Suprapubic skin (tissue), 4 donors: ENCODE measurements around the gene DCDC2. TPM values are rescaled to one million over a fixed set of nuclear protein-coding genes. Genes with fewer than 3 reads are reported as not detected.
"Not testable (repeated sequence)": the region's sequence is repeated elsewhere in the genome, so short reads cannot be mapped to it uniquely, and the experiment has no call there.

ENCODE experiments used
- DNase-seq, 2 donors: peaks; one replicate each; pipeline ENCODE4 v3.0.0-alpha.2; 2019; ENCODE audit warnings: low spot score in 2 of 2
- H3K27ac ChIP-seq: fragments of 200-600 bp; sonication (generic); one replicate; pipeline ENCODE4 v1.5.1; 2019
- H3K27me3 ChIP-seq: fragments of 200-600 bp; sonication (generic); one replicate; pipeline ENCODE4 v1.5.1; 2019
- H3K36me3 ChIP-seq: fragments of 200-600 bp; sonication (generic); one replicate; pipeline ENCODE4 v1.5.1; 2019
- H3K4me1 ChIP-seq: fragments of 200-600 bp; sonication (generic); one replicate; pipeline ENCODE4 v1.5.1; 2019
- H3K4me3 ChIP-seq: fragments of 200-600 bp; sonication (generic); one replicate; pipeline ENCODE4 v1.5.1; 2019; ENCODE audit warnings: mild to moderate bottlenecking
- H3K9me3 ChIP-seq: fragments of 200-600 bp; sonication (generic); one replicate; pipeline ENCODE4 v1.5.1; 2019
- CTCF ChIP-seq, 2 donors: fragments of 200-600 bp in 1 of 2; fragments of 450-650 bp in 1 of 2; sonication (generic) in 1 of 2; IDR thresholded peaks; one replicate each; pipeline ENCODE4 v1.5.1; 2016 to 2019; ENCODE audit warnings: antibody characterized with exemption in 2 of 2, mild to moderate bottlenecking in 1 of 2, moderate library complexity in 1 of 2
- EP300 ChIP-seq: sonication (generic); formaldehyde crosslinking; IDR thresholded peaks from one replicate; pipeline ENCODE4 v1.6.1; 2017; ENCODE audit warnings: antibody characterized with exemption
- POLR2A ChIP-seq, 2 donors: fragments of 450-650 bp; IDR thresholded peaks; one replicate each; pipeline ENCODE4 v1.6.1; 2017; ENCODE audit warnings: antibody characterized with exemption in 2 of 2, mild to moderate bottlenecking in 2 of 2, moderate library complexity in 2 of 2
- POLR2AphosphoS5 ChIP-seq, 3 donors: sonication (generic); formaldehyde crosslinking; IDR thresholded peaks; one replicate each; pipeline ENCODE4 v1.6.1; 2017; ENCODE audit warnings: antibody characterized with exemption in 3 of 3
- WGBS: methylation state at CpG from one replicate; pipeline ENCODE4 v1.1.5; 2018; 5-methylcytosine and 5-hydroxymethylcytosine counted together
- total RNA-seq, 4 donors: library from RNA; depleted of rRNA; stranded (reverse); fragments of >200 nt; gene quantifications; one replicate each; pipeline ENCODE4 v1.1.0, GENCODE V29; 2016

Gene DCDC2
- total RNA-seq, 4 donors from 2014 or later, result 0.15 to 0.55 (median 0.16) TPM; not detected in 1

DNA sequence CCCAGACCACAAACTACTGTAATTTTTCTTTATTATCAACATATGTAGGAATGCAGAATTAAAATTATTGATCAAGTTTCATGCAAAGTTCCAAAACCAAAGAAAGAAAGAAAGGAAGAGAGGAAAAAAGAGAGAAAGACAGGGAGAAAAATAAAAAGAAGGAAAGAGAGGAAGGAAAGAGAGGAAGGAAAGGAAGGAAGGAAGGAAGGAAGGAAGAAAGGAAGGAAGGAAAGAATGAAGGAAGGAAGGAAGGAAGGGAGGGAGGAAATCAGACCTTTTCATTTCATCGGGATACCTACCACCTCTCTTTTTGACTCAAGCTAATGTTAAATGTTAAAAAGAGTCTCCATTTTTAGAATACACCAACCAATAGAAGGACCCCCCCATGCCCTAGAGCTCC lies 31.9 kb downstream of the DCDC2 start:
- no peaks in the 10 kb centered on the region for H3K27me3 ChIP-seq
- no peaks in the 10 kb centered on the region for H3K9me3 ChIP-seq
- no peaks in the 10 kb centered on the region for H3K4me1 ChIP-seq
- 87% methylated on average over 1 of the region's 1 CpG for WGBS
- H3K4me3 ChIP-seq, result no peak overlapping the region
- no peak overlapping the region for H3K27ac ChIP-seq
- no peak for DNase-seq
- no peaks in the 10 kb centered on the region for H3K36me3 ChIP-seq
- TF ChIP-seq CTCF (IDR thresholded peaks at IDR 0.05), result no peak
- no peak for TF ChIP-seq EP300
- no peak for TF ChIP-seq POLR2A (IDR thresholded peaks at IDR 0.05)
- TF ChIP-seq POLR2AphosphoS5 (IDR thresholded peaks at IDR 0.05), result no peak

- Histone ChIP-seq H3K9me3 (no peaks in the 10 kb centered on the region), H3K27ac (no peak overlapping the region), H3K4me1 (no peaks in the 10 kb centered on the region), H3K36me3 (no peaks in the 10 kb centered on the region), H3K27me3 (no peaks in the 10 kb centered on the region), H3K4me3 (no peak overlapping the region)
- WGBS, result 100% methylated on average over 1 of the region's 1 CpG
- no peak for DNase-seq
- no peak for TF ChIP-seq EP300
- no peak for TF ChIP-seq POLR2AphosphoS5 (IDR thresholded peaks at IDR 0.05)
- TF ChIP-seq POLR2A (IDR thresholded peaks at IDR 0.05), result no peak
- TF ChIP-seq CTCF (IDR thresholded peaks at IDR 0.05), result no peak
Observed at GRCh38 chr6:24324617-24325016, 33.2 kb downstream of the DCDC2 start.

GRCh38 chr6:24323632-24324337 lies 34.1 kb downstream of the DCDC2 start:
- TF ChIP-seq POLR2A (IDR thresholded peaks at IDR 0.05) (no peak), EP300 (no peak), CTCF (IDR thresholded peaks at IDR 0.05) (no peak), POLR2AphosphoS5 (IDR thresholded peaks at IDR 0.05) (no peak)
- Histone ChIP-seq H3K27me3 (no peaks in the 10 kb centered on the region), H3K9me3 (no peaks in the 10 kb centered on the region), H3K4me1 (no peaks in the 10 kb centered on the region), H3K36me3 (no peaks in the 10 kb centered on the region), H3K27ac (no peak overlapping the region), H3K4me3 (no peak overlapping the region)
- DNase-seq, result no peak
- 78% methylated on average over 1 of the region's 1 CpG for WGBS

DNA sequence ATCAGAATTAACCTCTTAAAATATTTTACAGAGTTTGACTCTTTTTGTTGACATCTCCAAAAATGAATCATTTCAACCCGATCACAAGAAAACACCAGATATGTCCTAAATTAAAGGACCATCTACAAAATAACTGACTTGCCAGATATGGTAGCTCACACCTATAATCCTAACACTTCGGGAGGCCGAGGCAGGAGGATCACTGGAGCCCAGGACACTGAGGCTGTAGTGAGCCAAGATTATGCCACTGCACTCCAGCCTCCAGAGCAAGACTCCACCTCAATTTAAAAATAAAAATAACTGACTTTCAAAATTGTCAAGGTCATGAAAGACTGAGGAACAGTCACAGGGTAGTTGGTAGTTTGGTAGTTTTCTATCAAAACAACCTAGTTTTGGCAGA lies 34.9 kb downstream of the DCDC2 start:
- DNase-seq, result no peak
- Histone ChIP-seq H3K4me3 (no peak overlapping the region), H3K9me3 (no peaks in the 10 kb centered on the region), H3K27ac (no peak overlapping the region), H3K27me3 (no peaks in the 10 kb centered on the region), H3K4me1 (no peaks in the 10 kb centered on the region), H3K36me3 (no peaks in the 10 kb centered on the region)
- WGBS, result 92% methylated on average over 3 of the region's 3 CpGs
- TF ChIP-seq POLR2AphosphoS5 (IDR thresholded peaks at IDR 0.05) (no peak), EP300 (no peak), CTCF (IDR thresholded peaks at IDR 0.05) (no peak), POLR2A (IDR thresholded peaks at IDR 0.05) (no peak)

- not testable (repeated sequence) for H3K27ac ChIP-seq, H3K36me3 ChIP-seq, H3K27me3 ChIP-seq, H3K4me1 ChIP-seq, DNase-seq, H3K9me3 ChIP-seq, H3K4me3 ChIP-seq
- 53% methylated on average over 3 of the region's 3 CpGs for WGBS
Observed at GRCh38 chr6:24322446-24322845, 35.4 kb downstream of the DCDC2 start.
